Activated naive CD8-positive, alpha-beta T cell (primary cell): ENCODE results near the gene SLC16A2.

Experiments
- H3K27ac Mint-ChIP-seq: one replicate; pipeline ENCODE4 v1.8.0; 2021; ENCODE audit warnings: mixed read lengths
- H3K27me3 Mint-ChIP-seq: one replicate; pipeline ENCODE4 v1.8.0; 2021; ENCODE audit warnings: mixed read lengths
- H3K36me3 Mint-ChIP-seq: one replicate; pipeline ENCODE4 v1.8.0; 2021; ENCODE audit warnings: mixed read lengths
- H3K4me1 Mint-ChIP-seq: one replicate; pipeline ENCODE4 v1.8.0; 2021; ENCODE audit warnings: low read depth, mixed read lengths
- H3K4me3 Mint-ChIP-seq: one replicate; pipeline ENCODE4 v1.8.0; 2021; ENCODE audit warnings: mild to moderate bottlenecking, mixed read lengths
- H3K9me3 Mint-ChIP-seq: one replicate; pipeline ENCODE4 v1.8.0; 2021; ENCODE audit warnings: low read depth, mixed read lengths

Gene SLC16A2

GRCh38 chrX:74426071-74426470 lies 4.8 kb downstream of the SLC16A2 start:
- peaks cover 3% of the 10 kb centered on the region for H3K4me1 Mint-ChIP-seq
- no peak overlapping the region for H3K4me3 Mint-ChIP-seq
- no peaks in the 10 kb centered on the region for H3K9me3 Mint-ChIP-seq
- no peak overlapping the region for H3K27ac Mint-ChIP-seq
- H3K36me3 Mint-ChIP-seq = no peaks in the 10 kb centered on the region
- H3K27me3 Mint-ChIP-seq = no peaks in the 10 kb centered on the region

- H3K27me3 Mint-ChIP-seq = no peaks in the 10 kb centered on the region
- H3K9me3 Mint-ChIP-seq = no peaks in the 10 kb centered on the region
- no peaks in the 10 kb centered on the region for H3K36me3 Mint-ChIP-seq
- H3K4me1 Mint-ChIP-seq = peaks cover 3% of the 10 kb centered on the region
- H3K27ac Mint-ChIP-seq = no peak overlapping the region
- H3K4me3 Mint-ChIP-seq = no peak overlapping the region
These were observed 5.3 kb downstream of the SLC16A2 start for GRCh38 chrX:74426615-74427014.

DNA sequence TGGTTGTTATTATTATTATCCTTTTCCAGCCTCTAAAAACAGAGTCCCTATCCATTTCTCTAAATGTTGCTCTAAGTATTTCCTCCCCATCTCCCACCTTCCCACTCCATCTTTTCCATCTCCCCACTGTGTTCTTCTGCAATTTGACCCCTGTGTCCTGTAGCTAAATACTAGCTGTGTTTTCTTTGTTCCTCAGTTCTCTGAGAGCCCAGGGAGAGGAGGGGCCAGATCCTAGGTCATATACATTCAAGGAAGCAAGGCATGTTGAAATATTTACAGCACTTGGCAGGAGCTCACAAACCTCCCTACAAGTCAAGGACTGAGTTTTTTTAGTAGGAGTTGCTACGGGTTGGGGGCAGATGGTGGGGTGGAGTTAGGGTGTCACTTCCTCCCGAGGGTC lies 10.5 kb downstream of the SLC16A2 start:
- Mint-ChIP-seq H3K9me3 (no peaks in the 10 kb centered on the region), H3K27ac (no peak overlapping the region), H3K4me3 (no peak overlapping the region), H3K4me1 (no peaks in the 10 kb centered on the region), H3K36me3 (no peaks in the 10 kb centered on the region), H3K27me3 (no peaks in the 10 kb centered on the region)

DNA sequence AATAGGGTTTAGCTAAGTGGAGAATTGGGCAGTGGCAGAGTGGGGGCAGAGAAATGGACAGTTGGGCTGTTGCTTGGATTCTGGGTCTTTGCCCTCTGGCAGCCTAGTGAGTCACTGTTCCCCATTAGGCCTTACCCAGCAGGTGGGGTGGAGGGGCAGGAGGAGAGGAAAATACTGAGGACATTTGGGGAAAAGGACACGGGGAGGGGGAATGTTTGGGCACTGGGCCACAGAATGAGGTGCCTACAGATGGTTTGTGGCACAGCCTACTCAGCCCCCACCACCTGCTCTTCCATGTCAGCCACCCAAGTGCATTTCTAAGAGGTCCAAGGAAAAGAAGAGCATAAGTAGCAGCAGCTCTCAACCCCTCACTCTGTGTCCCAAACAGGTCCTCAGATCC lies 13.0 kb downstream of the SLC16A2 start:
- Mint-ChIP-seq H3K9me3 (no peaks in the 10 kb centered on the region), H3K27me3 (no peaks in the 10 kb centered on the region), H3K27ac (no peak overlapping the region), H3K36me3 (no peaks in the 10 kb centered on the region), H3K4me1 (no peaks in the 10 kb centered on the region), H3K4me3 (no peak overlapping the region)

DNA sequence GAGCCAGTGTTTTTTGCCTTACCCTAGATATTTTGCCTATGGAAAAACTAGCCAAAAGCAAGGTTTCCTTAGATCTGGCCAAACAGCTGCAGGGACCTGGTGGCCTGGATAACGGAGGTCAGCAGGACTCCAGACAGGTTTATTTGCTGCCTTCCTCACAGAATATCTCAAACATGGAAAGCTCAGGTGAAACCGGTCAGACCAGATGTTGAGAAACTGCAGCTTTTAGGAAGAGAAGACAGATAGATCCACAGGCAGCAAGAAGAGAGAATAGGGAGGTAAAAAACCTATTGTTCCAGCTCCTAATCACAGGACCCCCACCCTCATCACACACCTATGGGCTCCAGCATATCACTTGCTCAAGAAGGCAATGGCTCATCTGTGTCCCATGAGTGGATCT lies 16.2 kb downstream of the SLC16A2 start:
- no peaks in the 10 kb centered on the region for H3K4me1 Mint-ChIP-seq
- H3K9me3 Mint-ChIP-seq = no peaks in the 10 kb centered on the region
- no peak overlapping the region for H3K4me3 Mint-ChIP-seq
- no peaks in the 10 kb centered on the region for H3K36me3 Mint-ChIP-seq
- no peaks in the 10 kb centered on the region for H3K27me3 Mint-ChIP-seq
- H3K27ac Mint-ChIP-seq = no peak overlapping the region

DNA sequence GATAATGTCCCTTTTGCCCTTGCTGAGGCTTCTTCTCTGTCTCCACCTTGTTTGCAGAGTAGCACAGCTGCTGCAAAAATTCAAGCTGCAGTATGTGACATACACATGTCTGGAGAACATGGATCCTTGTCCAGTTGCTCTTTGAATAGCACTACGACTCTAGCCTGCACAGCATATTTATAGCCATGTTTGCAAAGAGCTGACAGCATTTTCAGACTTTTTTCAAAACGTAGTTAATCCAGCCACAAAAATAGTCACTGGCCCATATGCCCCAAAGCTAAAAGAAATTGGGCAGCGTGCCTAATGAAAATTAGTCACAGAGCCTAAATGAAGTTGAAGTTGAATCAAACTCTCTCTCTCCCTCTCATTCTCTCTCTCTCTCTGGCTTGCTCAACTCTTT lies 17.5 kb downstream of the SLC16A2 start:
- Mint-ChIP-seq H3K27ac (no peak overlapping the region), H3K9me3 (no peaks in the 10 kb centered on the region), H3K4me1 (no peaks in the 10 kb centered on the region)

DNA sequence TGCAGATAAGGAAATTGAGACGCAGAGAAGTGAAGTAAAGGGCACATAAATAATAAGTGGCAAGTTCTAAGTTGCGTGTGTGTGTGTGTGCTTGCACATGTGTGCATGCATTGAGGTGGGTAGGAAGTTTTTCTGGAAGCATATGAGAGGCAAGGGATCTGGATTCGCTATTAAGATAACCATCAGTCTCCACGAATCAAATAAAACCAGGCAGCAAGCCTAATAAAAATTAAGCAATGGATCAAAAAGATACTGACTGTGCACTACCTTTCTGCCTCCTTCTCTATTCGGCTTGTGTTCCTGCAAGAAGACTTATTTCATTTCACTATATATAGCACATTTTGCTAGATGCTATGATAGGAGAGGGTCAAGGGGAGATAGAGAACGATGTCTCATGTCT lies 23.8 kb downstream of the SLC16A2 start:
- no peaks in the 10 kb centered on the region for H3K36me3 Mint-ChIP-seq
- H3K4me1 Mint-ChIP-seq = peaks cover 6% of the 10 kb centered on the region
- no peak overlapping the region for H3K27ac Mint-ChIP-seq
- no peaks in the 10 kb centered on the region for H3K27me3 Mint-ChIP-seq
- no peak overlapping the region for H3K4me3 Mint-ChIP-seq
- H3K9me3 Mint-ChIP-seq = no peaks in the 10 kb centered on the region

More for the DNA sequence above, 17.5 kb downstream of the SLC16A2 start:
- no peaks in the 10 kb centered on the region for H3K27me3 Mint-ChIP-seq
- no peaks in the 10 kb centered on the region for H3K36me3 Mint-ChIP-seq
- H3K4me3 Mint-ChIP-seq = no peak overlapping the region

- no peaks in the 10 kb centered on the region for H3K36me3 Mint-ChIP-seq
- no peaks in the 10 kb centered on the region for H3K27me3 Mint-ChIP-seq
- H3K4me1 Mint-ChIP-seq = peaks cover 18% of the 10 kb centered on the region
- no peaks in the 10 kb centered on the region for H3K9me3 Mint-ChIP-seq
- H3K4me3 Mint-ChIP-seq = no peak overlapping the region
- no peak overlapping the region for H3K27ac Mint-ChIP-seq
These were observed 25.6 kb downstream of the SLC16A2 start for GRCh38 chrX:74446876-74447275.

DNA sequence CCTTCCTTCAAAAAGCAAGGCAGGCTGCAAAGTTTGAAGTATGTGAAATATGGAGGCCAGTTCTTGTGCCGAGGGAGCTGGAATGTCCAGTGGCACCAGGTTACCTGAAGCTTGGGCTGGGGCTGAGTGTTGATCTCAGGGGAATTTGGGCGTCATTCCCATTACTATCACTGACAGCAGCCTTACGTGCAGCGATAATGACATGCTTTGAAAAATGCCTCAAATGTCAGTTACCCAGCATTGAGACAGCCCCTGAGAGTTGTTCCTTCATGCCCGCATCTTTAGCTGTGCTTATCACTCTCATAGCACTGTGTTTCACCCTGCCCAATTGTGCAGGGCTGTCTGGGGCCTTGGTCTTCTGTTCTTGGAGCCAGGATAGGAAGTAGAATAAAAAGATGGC lies 27.4 kb downstream of the SLC16A2 start:
- Mint-ChIP-seq H3K27ac (no peak overlapping the region), H3K27me3 (no peaks in the 10 kb centered on the region), H3K9me3 (no peaks in the 10 kb centered on the region), H3K36me3 (no peaks in the 10 kb centered on the region), H3K4me3 (no peak overlapping the region), H3K4me1 (peaks cover 18% of the 10 kb centered on the region)

DNA sequence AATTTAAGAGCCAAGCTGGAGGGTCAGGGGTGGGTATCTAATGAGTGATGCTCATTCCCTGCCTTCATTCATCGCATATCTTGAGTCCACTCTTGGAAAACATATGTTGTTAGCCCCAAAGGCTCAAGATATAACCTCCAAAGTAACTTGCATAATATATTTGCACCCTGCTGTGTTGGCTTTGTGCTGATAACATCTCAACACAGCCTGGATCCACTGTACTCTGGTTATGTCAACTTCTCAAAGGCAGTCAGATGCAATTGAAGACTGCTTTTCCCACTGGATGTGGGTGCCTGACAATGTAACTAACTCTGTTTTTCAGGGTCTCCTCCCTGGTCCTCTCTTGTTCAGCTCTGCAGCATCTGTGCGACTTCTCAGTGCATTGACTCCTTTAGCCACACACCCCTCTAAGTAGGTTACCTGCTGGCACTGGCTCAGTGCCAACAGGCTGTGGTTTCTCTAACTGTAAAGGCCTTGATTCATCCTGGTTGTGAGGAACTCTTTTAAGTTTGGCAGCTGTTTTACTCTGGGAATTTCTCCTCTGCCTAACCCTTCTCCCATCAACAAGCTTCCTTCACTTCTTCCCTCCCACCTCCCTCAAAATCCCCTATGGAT lies 28.1 kb downstream of the SLC16A2 start:
- Mint-ChIP-seq H3K27ac (peak overlapping the region; percentile 23), H3K4me1 (peaks cover 18% of the 10 kb centered on the region), H3K9me3 (no peaks in the 10 kb centered on the region), H3K36me3 (no peaks in the 10 kb centered on the region), H3K27me3 (no peaks in the 10 kb centered on the region), H3K4me3 (no peak overlapping the region)

DNA sequence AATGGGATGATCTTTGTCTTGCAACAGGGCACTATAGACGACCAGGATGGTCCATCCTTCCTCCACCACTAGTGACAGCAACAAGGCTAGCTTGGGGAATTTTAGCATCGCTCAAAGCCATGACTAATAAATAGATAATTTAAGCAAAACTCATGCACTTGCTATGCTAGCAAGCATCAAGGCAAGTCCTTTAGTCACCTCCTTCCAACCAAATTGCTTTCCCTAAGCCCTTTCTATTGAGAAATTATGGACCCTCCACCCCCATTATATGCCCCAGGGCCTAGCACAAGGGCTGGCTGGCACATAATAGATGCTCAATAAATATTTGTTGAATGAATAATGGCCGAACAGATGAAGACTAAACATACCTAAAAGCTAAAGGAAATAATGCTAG lies 28.6 kb downstream of the SLC16A2 start:
- Mint-ChIP-seq H3K27ac (no peak overlapping the region), H3K27me3 (no peaks in the 10 kb centered on the region), H3K36me3 (no peaks in the 10 kb centered on the region), H3K9me3 (no peaks in the 10 kb centered on the region), H3K4me1 (peaks cover 18% of the 10 kb centered on the region), H3K4me3 (no peak overlapping the region)

DNA sequence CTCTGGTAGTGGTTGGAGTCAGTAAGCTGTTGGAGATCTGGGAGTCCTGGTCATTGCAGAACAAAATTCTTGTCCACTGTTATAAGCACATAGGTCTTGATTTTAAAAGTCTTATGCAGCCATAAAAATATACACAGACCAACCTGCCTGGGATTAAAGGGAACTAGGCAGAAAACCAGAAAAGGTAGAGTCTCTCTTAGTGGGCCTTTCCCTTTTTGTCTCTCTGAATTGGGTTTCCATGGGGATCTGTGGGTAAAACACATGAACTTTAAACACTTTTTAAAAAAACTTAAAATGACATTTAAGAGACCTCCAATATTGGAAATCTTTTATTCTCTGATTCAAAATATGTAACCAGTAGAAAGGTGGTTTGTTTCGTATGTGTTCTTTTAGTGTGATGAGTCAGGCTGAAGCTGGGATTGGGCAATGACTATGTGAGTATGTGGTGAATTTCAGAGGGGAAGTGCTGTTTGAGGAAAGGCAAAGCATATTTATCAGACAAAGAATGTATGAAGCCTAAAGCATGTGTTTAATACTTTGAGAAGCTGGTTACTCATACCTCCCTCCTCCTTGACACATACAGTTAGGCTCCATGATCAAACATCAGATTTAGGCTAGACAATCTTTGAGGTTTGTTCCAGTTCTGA lies 29.6 kb downstream of the SLC16A2 start:
- Mint-ChIP-seq H3K27me3 (no peaks in the 10 kb centered on the region), H3K27ac (peak overlapping the region; percentile 74)

GRCh38 chrX:74451450-74452198 lies 30.3 kb downstream of the SLC16A2 start:
- no peaks in the 10 kb centered on the region for H3K36me3 Mint-ChIP-seq
- H3K27me3 Mint-ChIP-seq = no peaks in the 10 kb centered on the region
- H3K4me3 Mint-ChIP-seq = no peak overlapping the region

More for the DNA sequence above, 29.6 kb downstream of the SLC16A2 start:
- peak overlapping the region; percentile 7 for H3K4me3 Mint-ChIP-seq
- H3K9me3 Mint-ChIP-seq = no peaks in the 10 kb centered on the region
- H3K4me1 Mint-ChIP-seq = peaks cover 18% of the 10 kb centered on the region
- H3K36me3 Mint-ChIP-seq = no peaks in the 10 kb centered on the region

GRCh38 chrX:74452199-74452481 lies 30.8 kb downstream of the SLC16A2 start:
- H3K27ac Mint-ChIP-seq = no peak overlapping the region
- H3K4me3 Mint-ChIP-seq = no peak overlapping the region

More at GRCh38 chrX:74451450-74452198, 30.3 kb downstream of the SLC16A2 start:
- H3K4me1 Mint-ChIP-seq = peaks cover 18% of the 10 kb centered on the region
- H3K9me3 Mint-ChIP-seq = no peaks in the 10 kb centered on the region
- peak overlapping the region; percentile 74 for H3K27ac Mint-ChIP-seq

GRCh38 chrX:74453178-74453577 lies 31.9 kb downstream of the SLC16A2 start:
- Mint-ChIP-seq H3K27ac (no peak overlapping the region), H3K4me1 (peaks cover 18% of the 10 kb centered on the region), H3K27me3 (no peaks in the 10 kb centered on the region), H3K36me3 (no peaks in the 10 kb centered on the region), H3K4me3 (no peak overlapping the region), H3K9me3 (no peaks in the 10 kb centered on the region)

More at GRCh38 chrX:74452199-74452481, 30.8 kb downstream of the SLC16A2 start:
- Mint-ChIP-seq H3K27me3 (no peaks in the 10 kb centered on the region), H3K9me3 (no peaks in the 10 kb centered on the region), H3K4me1 (peaks cover 18% of the 10 kb centered on the region), H3K36me3 (no peaks in the 10 kb centered on the region)
